DND-41 (cell line): ENCODE results near the gene TROAP.
A peak's percentile ranks its signal among the peaks of the same experiment; 100 is the strongest.
"Not testable (repeated sequence)": the region's sequence is repeated elsewhere in the genome, so short reads cannot be mapped to it uniquely, and the experiment has no call there.

Experiments
- ATAC-seq: fragments of 200-7000 bp; cut with Tn5 transposase; 3 replicates; pipeline ENCODE4 v1.9.1; 2021; ENCODE audit warnings: low read depth; ENCODE audit not compliant: insufficient read depth
- DNase-seq: peaks from one replicate; pipeline ENCODE4 v3.0.0-alpha.2; 2020
- H2AFZ ChIP-seq: 2 replicates; pipeline ENCODE4 v1.6.0; 2012; ENCODE audit warnings: low read depth, low read length
- H3K27ac ChIP-seq: 2 replicates; pipeline ENCODE4 v1.5.1; 2012; ENCODE audit warnings: low read length, inconsistent platforms
- H3K27me3 ChIP-seq: fragments of 200-600 bp; sonication (generic); 2 replicates; pipeline ENCODE4 v1.6.0; 2012; ENCODE audit warnings: low read length, mild to moderate bottlenecking, inconsistent platforms; ENCODE audit not compliant: insufficient read depth, poor library complexity
- H3K36me3 ChIP-seq: 2 replicates; pipeline ENCODE4 v1.5.1; 2012; ENCODE audit warnings: low read length, inconsistent platforms; ENCODE audit not compliant: insufficient read depth
- H3K4me1 ChIP-seq: 2 replicates; pipeline ENCODE4 v1.5.1; 2012; ENCODE audit warnings: mild to moderate bottlenecking, low read length; ENCODE audit not compliant: insufficient read depth
- H3K4me2 ChIP-seq: 2 replicates; pipeline ENCODE4 v1.6.0; 2012; ENCODE audit warnings: mild to moderate bottlenecking, moderate library complexity, low read length, inconsistent platforms; ENCODE audit not compliant: insufficient read depth
- H3K4me3 ChIP-seq, 2 experiments: fragments of 200-600 bp in 1 of 2; shearing (Covaris generic) in 1 of 2; 2 replicates each; pipeline ENCODE4 v1.5.1; 2012 to 2016; ENCODE audit warnings: inconsistent platforms in 2 of 2, low read length in 2 of 2, mild to moderate bottlenecking in 2 of 2, low read depth in 1 of 2, moderate library complexity in 1 of 2
- H3K79me2 ChIP-seq: 2 replicates; pipeline ENCODE4 v1.6.0; 2012; ENCODE audit warnings: low read length, inconsistent platforms; ENCODE audit not compliant: insufficient read depth
- H3K9ac ChIP-seq: 2 replicates; pipeline ENCODE4 v1.6.0; 2012; ENCODE audit warnings: low read depth, mild to moderate bottlenecking, inconsistent platforms, low read length, moderate library complexity
- H3K9me3 ChIP-seq: 2 replicates; pipeline ENCODE4 v1.5.1; 2012; ENCODE audit warnings: low read length, moderate library complexity, mild to moderate bottlenecking, inconsistent platforms; ENCODE audit not compliant: insufficient read depth, severe bottlenecking
- H4K20me1 ChIP-seq: 2 replicates; pipeline ENCODE4 v1.6.0; 2012; ENCODE audit warnings: low read length; ENCODE audit not compliant: insufficient read depth
- CTCF ChIP-seq: IDR thresholded peaks from 2 replicates; pipeline ENCODE4 v1.5.1; 2012; ENCODE audit warnings: borderline replicate concordance, low read length, moderate library complexity, mild to moderate bottlenecking; ENCODE audit not compliant: poor library complexity, severe bottlenecking; ENCODE audit errors: extremely low read depth
- EZH2 ChIP-seq: IDR thresholded peaks from 3 replicates; pipeline ENCODE4 v1.6.1; 2012; ENCODE audit warnings: borderline replicate concordance, low read depth, mild to moderate bottlenecking, moderate library complexity, low read length, inconsistent platforms; ENCODE audit not compliant: severe bottlenecking

TROAP gene

DNA sequence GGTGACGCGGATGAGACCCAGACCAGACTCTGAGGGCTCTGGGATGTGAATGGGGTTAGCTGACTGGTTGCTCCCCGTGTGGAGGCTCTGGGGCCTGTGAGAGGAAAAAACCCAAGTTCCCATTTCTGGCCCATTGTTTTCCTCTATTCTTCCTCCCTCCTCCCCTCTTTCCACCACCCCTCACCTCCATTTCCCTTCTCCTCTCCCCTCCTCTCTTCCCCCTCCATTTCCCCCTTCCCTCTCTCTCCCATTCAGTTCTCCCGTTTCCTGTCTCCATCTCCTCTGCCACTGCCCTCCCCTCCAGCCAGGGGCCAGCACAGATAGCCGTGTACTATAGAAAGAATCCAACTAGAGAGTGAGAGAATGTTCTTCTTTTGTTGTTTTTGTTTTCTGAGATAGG is 40.8 kb upstream of the TROAP start:
- Histone ChIP-seq H3K9me3 (no peaks in the 10 kb centered on the region), H3K4me3 (no peak overlapping the region), H2AFZ (no peak overlapping the region), H3K27ac (no peak overlapping the region), H3K27me3 (peaks cover 17% of the 10 kb centered on the region), H3K4me2 (no peak overlapping the region), H3K79me2 (no peaks in the 10 kb centered on the region), H3K9ac (no peak overlapping the region), H3K4me1 (no peaks in the 10 kb centered on the region), H3K36me3 (no peaks in the 10 kb centered on the region), H4K20me1 (no peaks in the 10 kb centered on the region)
- DNase-seq (no peak), ATAC-seq (no peak)
- TF ChIP-seq CTCF, result no peak
- TF ChIP-seq EZH2, result no peak

- not testable (repeated sequence) for H3K36me3 ChIP-seq, H3K4me2 ChIP-seq, ATAC-seq, H4K20me1 ChIP-seq, H2AFZ ChIP-seq, DNase-seq, H3K4me3 ChIP-seq, H3K4me1 ChIP-seq, H3K27ac ChIP-seq, H3K79me2 ChIP-seq, H3K9me3 ChIP-seq, H3K9ac ChIP-seq
- peaks cover 19% of the 10 kb centered on the region for H3K27me3 ChIP-seq
Measured at GRCh38 chr12:49282740-49283375, 40.2 kb upstream of the TROAP start.

DNA sequence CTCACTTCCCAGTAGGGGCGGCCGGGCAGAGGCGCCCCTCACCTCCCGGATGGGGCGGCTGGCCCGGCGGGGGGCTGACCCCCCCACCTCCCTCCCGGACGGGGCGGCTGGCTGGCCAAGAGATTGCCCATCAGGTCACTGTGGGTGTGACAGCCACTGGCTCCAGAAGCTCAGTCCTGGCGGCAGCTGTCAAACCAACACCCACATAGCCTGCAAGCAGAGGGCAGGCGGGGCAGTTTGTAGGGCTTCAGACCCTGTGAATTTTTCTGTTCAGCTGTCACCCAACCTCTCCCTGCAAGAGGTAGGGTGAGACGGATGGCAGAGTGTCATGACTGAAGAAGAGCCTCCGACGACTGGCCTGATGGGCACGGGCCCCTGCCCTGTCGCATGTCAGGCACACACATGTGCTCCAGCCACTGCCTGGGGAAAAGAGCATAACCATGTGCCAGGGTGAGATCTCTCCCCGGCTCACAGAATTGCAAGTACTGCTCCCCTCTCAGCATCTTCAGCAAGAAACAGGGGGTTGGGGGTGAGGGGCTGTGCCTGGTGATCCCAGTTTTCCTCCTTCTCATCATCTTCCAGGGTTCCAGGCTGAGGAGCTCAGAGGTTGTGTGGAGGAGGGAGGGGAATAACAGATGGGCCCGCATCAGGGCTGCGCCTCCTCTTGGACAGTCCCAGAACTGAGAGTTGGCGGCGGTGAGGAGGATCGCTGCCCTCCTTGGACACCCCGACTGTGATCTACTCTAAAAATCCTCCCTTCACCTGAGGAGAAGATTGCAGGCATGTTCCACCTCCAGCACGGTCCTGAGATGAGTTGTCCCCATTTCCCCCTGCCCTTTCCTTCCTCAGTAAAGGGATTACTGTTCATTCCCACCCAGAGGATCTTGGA is 39.3 kb upstream of the TROAP start:
- TF ChIP-seq CTCF (peak; percentile 24), EZH2 (no peak)
- ATAC-seq (no peak), DNase-seq (no peak)
- Histone ChIP-seq H3K27ac (no peak overlapping the region), H3K4me1 (peaks cover 3% of the 10 kb centered on the region; the same call in 1 of the 2 replicates), H2AFZ (no peak overlapping the region), H3K4me2 (no peak overlapping the region), H4K20me1 (no peaks in the 10 kb centered on the region), H3K4me3 (no peak overlapping the region), H3K9me3 (no peaks in the 10 kb centered on the region), H3K79me2 (no peaks in the 10 kb centered on the region), H3K27me3 (peaks cover 19% of the 10 kb centered on the region), H3K9ac (no peak overlapping the region), H3K36me3 (no peaks in the 10 kb centered on the region)

GRCh38 chr12:49284672-49285071 is 38.4 kb upstream of the TROAP start:
- H3K9me3 ChIP-seq, result no peaks in the 10 kb centered on the region
- H3K4me1 ChIP-seq, result peaks cover 3% of the 10 kb centered on the region; the same call in 1 of the 2 replicates
- peaks cover 19% of the 10 kb centered on the region for H3K27me3 ChIP-seq
- DNase-seq (no peak), ATAC-seq (no peak)
- no peak overlapping the region for H3K27ac ChIP-seq
- H3K9ac ChIP-seq, result no peak overlapping the region
- H4K20me1 ChIP-seq, result no peaks in the 10 kb centered on the region
- no peak overlapping the region for H3K4me2 ChIP-seq
- H3K4me3 ChIP-seq, result no peak overlapping the region
- H2AFZ ChIP-seq, result no peak overlapping the region
- no peaks in the 10 kb centered on the region for H3K36me3 ChIP-seq
- no peaks in the 10 kb centered on the region for H3K79me2 ChIP-seq
- TF ChIP-seq EZH2, result no peak
- no peak for TF ChIP-seq CTCF
